ENCODE results near the gene L2HGDH. TPM values are rescaled to one million over a fixed set of nuclear protein-coding genes. Genes with fewer than 3 reads are reported as not detected.

Gene L2HGDH
- total RNA-seq, 4 donors from 2014 or later: 8.6 to 13.4 (median 10.9) TPM

DNA sequence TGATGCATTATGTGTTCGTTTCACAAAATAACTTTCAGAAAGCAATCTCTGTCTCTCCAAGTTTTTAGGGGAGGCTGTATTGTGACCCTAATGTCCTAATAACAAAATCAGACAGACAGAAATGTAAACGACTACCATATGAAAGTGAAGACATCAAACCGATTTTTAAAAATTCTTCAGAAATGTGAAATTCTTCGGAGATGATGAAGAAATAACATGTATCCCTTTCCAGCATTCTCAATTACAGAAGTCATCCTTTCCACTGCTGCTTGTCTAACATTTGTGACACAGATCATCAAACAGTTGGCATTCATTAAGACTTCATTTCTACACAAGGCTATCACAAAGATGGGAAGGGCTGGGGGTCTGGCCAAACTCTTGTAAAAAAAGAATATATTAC, 41.1 kb upstream of the L2HGDH start:
- H3K27ac ChIP-seq: no peak overlapping the region
- DNase-seq (no peak), ATAC-seq (no peak)
- no peaks in the 10 kb centered on the region for H3K27me3 ChIP-seq
- intact Hi-C loops (cut with DNase I; ENCODE audit: low total_unique reads): no loop called here
- H3K36me3 ChIP-seq: no peaks in the 10 kb centered on the region
- no peak for TF ChIP-seq POLR2A (IDR thresholded peaks at IDR 0.05)
- TF ChIP-seq, protein P1, sequence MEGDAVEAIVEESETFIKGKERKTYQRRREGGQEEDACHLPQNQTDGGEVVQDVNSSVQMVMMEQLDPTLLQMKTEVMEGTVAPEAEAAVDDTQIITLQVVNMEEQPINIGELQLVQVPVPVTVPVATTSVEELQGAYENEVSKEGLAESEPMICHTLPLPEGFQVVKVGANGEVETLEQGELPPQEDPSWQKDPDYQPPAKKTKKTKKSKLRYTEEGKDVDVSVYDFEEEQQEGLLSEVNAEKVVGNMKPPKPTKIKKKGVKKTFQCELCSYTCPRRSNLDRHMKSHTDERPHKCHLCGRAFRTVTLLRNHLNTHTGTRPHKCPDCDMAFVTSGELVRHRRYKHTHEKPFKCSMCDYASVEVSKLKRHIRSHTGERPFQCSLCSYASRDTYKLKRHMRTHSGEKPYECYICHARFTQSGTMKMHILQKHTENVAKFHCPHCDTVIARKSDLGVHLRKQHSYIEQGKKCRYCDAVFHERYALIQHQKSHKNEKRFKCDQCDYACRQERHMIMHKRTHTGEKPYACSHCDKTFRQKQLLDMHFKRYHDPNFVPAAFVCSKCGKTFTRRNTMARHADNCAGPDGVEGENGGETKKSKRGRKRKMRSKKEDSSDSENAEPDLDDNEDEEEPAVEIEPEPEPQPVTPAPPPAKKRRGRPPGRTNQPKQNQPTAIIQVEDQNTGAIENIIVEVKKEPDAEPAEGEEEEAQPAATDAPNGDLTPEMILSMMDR (IDR thresholded peaks at IDR 0.05 in 4 of 5, conservative IDR thresholded peaks at IDR 0.05 in 1 of 5): no peak
- in situ Hi-C loops (cut with MboI; ENCODE audit: low sequenced_read_pairs in 4 of 4): no loop called here
- H3K9me3 ChIP-seq: no peaks in the 10 kb centered on the region
- peaks cover 0 to under 1% of the 10 kb centered on the region in 2 donors for H3K4me1 ChIP-seq
- no peak overlapping the region for H3K4me3 ChIP-seq

DNA sequence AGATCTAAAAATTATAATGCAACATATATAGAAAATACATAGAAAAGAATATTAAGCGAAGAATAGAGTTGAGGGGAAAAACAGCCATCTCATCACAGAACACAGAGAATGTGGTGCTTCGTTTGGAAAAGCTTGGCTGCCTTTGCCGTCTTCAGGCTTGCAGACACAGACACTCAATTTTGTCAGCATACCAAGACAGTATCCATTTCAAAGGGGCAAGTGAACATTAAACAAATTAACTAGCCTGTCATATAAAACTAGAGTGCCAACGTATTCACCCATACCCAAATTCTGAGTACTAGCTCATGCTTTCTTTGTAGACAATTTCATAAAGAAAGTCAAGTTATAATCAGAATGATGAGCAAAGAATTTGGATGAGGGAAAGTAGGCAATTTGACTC, 40.6 kb upstream of the L2HGDH start:
- DNase-seq (no peak), ATAC-seq (no peak)
- in situ Hi-C loops (cut with MboI; ENCODE audit: low sequenced_read_pairs in 4 of 4): no loop called here
- Histone ChIP-seq H3K36me3 (no peaks in the 10 kb centered on the region), H3K4me3 (no peak overlapping the region), H3K9me3 (no peaks in the 10 kb centered on the region), H3K4me1 (peaks cover 0 to 6% of the 10 kb centered on the region in 2 donors), H3K27me3 (no peaks in the 10 kb centered on the region), H3K27ac (no peak overlapping the region)
- intact Hi-C loops (cut with DNase I; ENCODE audit: low total_unique reads): no loop called here
- TF ChIP-seq POLR2A (IDR thresholded peaks at IDR 0.05): no peak

DNA sequence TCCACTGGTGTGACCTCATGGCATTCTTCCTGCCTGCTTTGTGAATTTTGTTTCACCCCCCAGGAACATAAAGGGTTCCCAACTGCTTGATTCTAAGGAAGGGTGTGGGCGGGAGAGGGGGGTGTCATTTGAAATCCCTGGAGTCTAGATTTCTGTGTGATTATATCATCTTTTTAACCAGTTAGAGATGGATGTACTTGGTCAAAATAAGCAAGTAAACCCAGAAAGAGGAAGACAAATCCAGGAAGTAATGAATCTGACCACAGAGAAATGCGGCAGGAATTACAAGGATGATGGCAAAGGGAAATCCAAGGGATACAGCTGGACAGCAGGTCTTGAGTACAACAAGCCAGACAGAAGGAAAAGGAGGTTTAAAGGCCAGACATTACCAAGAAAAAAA, 38.9 kb upstream of the L2HGDH start:
- TF ChIP-seq, protein P1 (IDR thresholded peaks at IDR 0.05 in 4 of 5, conservative IDR thresholded peaks at IDR 0.05 in 1 of 5): no peak
- TF ChIP-seq POLR2A (IDR thresholded peaks at IDR 0.05): no peak
- intact Hi-C loops (cut with DNase I; ENCODE audit: low total_unique reads) (no loop called here), in situ Hi-C loops (cut with MboI; ENCODE audit: low sequenced_read_pairs in 4 of 4) (no loop called here)
- Histone ChIP-seq H3K9me3 (no peaks in the 10 kb centered on the region), H3K27ac (no peak overlapping the region), H3K36me3 (no peaks in the 10 kb centered on the region), H3K4me1 (peaks cover 0 to 12% of the 10 kb centered on the region in 2 donors), H3K4me3 (no peak overlapping the region), H3K27me3 (no peaks in the 10 kb centered on the region)
- no peak for ATAC-seq
- DNase-seq: no peak

DNA sequence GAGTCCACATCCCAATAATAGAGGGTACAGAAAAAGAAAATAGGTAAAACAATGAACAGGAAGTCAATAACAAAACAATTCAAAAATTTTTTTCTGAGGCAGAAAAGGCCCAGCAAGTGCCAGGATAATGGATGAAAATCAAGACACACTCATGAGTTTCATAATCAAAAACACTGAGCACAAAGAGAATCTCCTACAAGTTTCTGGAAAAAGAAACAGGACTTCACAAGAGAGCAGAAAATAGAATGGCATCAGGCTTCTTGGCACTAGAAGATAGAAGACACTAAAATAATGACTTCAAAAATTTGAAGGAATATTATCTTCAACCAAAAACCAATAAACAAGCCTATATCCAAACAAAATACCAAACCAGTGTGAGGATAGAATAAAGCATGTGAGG, 36.9 kb upstream of the L2HGDH start:
- intact Hi-C loops (cut with DNase I; ENCODE audit: low total_unique reads): no loop called here
- in situ Hi-C loops (cut with MboI; ENCODE audit: low sequenced_read_pairs in 4 of 4): no loop called here
- H3K36me3 ChIP-seq: no peaks in the 10 kb centered on the region
- TF ChIP-seq, protein P1 (IDR thresholded peaks at IDR 0.05 in 4 of 5, conservative IDR thresholded peaks at IDR 0.05 in 1 of 5): no peak
- no peak for TF ChIP-seq POLR2A (IDR thresholded peaks at IDR 0.05)
- H3K27me3 ChIP-seq: no peaks in the 10 kb centered on the region
- no peaks in the 10 kb centered on the region for H3K9me3 ChIP-seq
- peaks cover 0 to 12% of the 10 kb centered on the region in 2 donors for H3K4me1 ChIP-seq
- no peak for ATAC-seq
- no peak overlapping the region for H3K27ac ChIP-seq
- no peak for DNase-seq
- no peak overlapping the region for H3K4me3 ChIP-seq

DNA sequence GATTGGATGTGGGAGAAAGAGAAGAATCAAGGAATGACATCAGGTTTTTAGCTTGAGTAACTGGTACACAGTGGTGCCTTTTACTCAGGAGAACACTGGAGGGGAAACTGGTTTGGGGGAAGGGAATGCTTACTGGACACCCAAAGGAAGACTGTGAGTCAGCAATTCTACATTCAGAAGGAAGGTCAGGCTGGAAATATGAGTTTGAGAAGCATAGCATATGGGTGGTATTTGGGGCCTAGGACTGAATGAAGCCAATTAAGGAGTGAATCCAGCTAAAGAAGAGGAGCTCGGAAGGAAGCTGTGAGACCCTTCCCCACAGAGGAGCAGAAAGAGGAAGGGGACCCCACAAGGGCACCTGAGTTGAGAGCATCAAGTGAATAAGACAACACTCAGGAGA, 35.5 kb upstream of the L2HGDH start:
- no peak for TF ChIP-seq POLR2A (IDR thresholded peaks at IDR 0.05)
- TF ChIP-seq, protein P1 (IDR thresholded peaks at IDR 0.05 in 4 of 5, conservative IDR thresholded peaks at IDR 0.05 in 1 of 5): no peak
- no peaks in the 10 kb centered on the region for H3K27me3 ChIP-seq
- no peak overlapping the region for H3K27ac ChIP-seq
- H3K36me3 ChIP-seq: no peaks in the 10 kb centered on the region
- DNase-seq (no peak), ATAC-seq (no peak)
- H3K4me1 ChIP-seq: peaks cover 7 to 22% of the 10 kb centered on the region in 2 donors
- in situ Hi-C loops (cut with MboI; ENCODE audit: low sequenced_read_pairs in 4 of 4) (no loop called here), intact Hi-C loops (cut with DNase I; ENCODE audit: low total_unique reads) (no loop called here)
- H3K4me3 ChIP-seq: no peak overlapping the region
- no peaks in the 10 kb centered on the region for H3K9me3 ChIP-seq

All from gastrocnemius medialis (tissue), 4 donors.